Measurements from ENCODE around the gene RUNDC3A. TPM values are rescaled to one million over a fixed set of nuclear protein-coding genes. Genes with fewer than 3 reads are reported as not detected.
A peak's percentile ranks its signal among the peaks of the same experiment; 100 is the strongest.

The RUNDC3A gene
- total RNA-seq, 1 donor from 2014 or later = 2.0 TPM

- Histone ChIP-seq H3K4me1 (ENCODE audit: insufficient read depth, low read length) (no peaks in the 10 kb centered on the region), H3K36me3 (ENCODE audit: insufficient read depth, low read length) (no peaks in the 10 kb centered on the region), H3K4me3 (ENCODE audit: insufficient read depth, low read depth, low read length) (no peak overlapping the region), H3K79me2 (ENCODE audit: insufficient read depth, low read length) (no peaks in the 10 kb centered on the region), H3K9me3 (ENCODE audit: insufficient read depth, low read depth, low read length) (no peaks in the 10 kb centered on the region), H2AFZ (ENCODE audit: low read depth, low read length) (no peak overlapping the region), H4K20me1 (ENCODE audit: insufficient read depth, low read length) (no peaks in the 10 kb centered on the region), H3K4me2 (ENCODE audit: low read length) (no peak overlapping the region), H3K27me3 (ENCODE audit: insufficient read depth, low read length) (peaks cover 3% of the 10 kb centered on the region), H3K9ac (ENCODE audit: low read length) (no peak overlapping the region), H3K27ac (ENCODE audit: low read depth, low read length) (no peak overlapping the region)
- peak; percentile 16 for DNase-seq (ENCODE audit: low read depth)
- Mint-ChIP-seq H3K9me3 (ENCODE audit: unreplicated experiment) (no peaks in the 10 kb centered on the region), H3K36me3 (ENCODE audit: low read depth, unreplicated experiment) (no peaks in the 10 kb centered on the region), H3K4me1 (ENCODE audit: low read depth, unreplicated experiment) (peaks cover 2% of the 10 kb centered on the region), H3K27me3 (ENCODE audit: low read depth, unreplicated experiment) (peaks cover 9% of the 10 kb centered on the region), H3K4me3 (ENCODE audit: unreplicated experiment) (no peak overlapping the region), H3K27ac (ENCODE audit: unreplicated experiment) (no peak overlapping the region)
- TF ChIP-seq EZH2 (IDR thresholded peaks at IDR 0.05; ENCODE audit: insufficient read depth, low read length) = no peak
- TF ChIP-seq CTCF (IDR thresholded peaks at IDR 0.05; ENCODE audit: insufficient read depth, low read depth, low read length) = peak; percentile 83
- no peak for FAIRE-seq
These were observed 22.9 kb downstream of the RUNDC3A start for GRCh38 chr17:44331249-44331760.

GRCh38 chr17:44333371-44333770, 25.0 kb downstream of the RUNDC3A start:
- peaks cover 15% of the 10 kb centered on the region for H3K27me3 Mint-ChIP-seq (ENCODE audit: low read depth, unreplicated experiment)
- H3K27ac ChIP-seq (ENCODE audit: low read depth, low read length) = no peak overlapping the region
- H3K4me3 Mint-ChIP-seq (ENCODE audit: unreplicated experiment) = no peak overlapping the region
- DNase-seq (ENCODE audit: low read depth) = no peak
- peaks cover 3% of the 10 kb centered on the region for H3K27me3 ChIP-seq (ENCODE audit: insufficient read depth, low read length)
- H3K79me2 ChIP-seq (ENCODE audit: insufficient read depth, low read length) = no peaks in the 10 kb centered on the region
- H3K27ac Mint-ChIP-seq (ENCODE audit: unreplicated experiment) = no peak overlapping the region
- H3K9me3 Mint-ChIP-seq (ENCODE audit: unreplicated experiment) = no peaks in the 10 kb centered on the region
- H3K4me2 ChIP-seq (ENCODE audit: low read length) = no peak overlapping the region
- no peaks in the 10 kb centered on the region for H3K9me3 ChIP-seq (ENCODE audit: insufficient read depth, low read depth, low read length)
- H3K36me3 Mint-ChIP-seq (ENCODE audit: low read depth, unreplicated experiment) = no peaks in the 10 kb centered on the region
- no peak for FAIRE-seq
- no peaks in the 10 kb centered on the region for H4K20me1 ChIP-seq (ENCODE audit: insufficient read depth, low read length)
- H3K4me1 ChIP-seq (ENCODE audit: insufficient read depth, low read length) = no peaks in the 10 kb centered on the region
- TF ChIP-seq EZH2 (IDR thresholded peaks at IDR 0.05; ENCODE audit: insufficient read depth, low read length) (no peak), CTCF (IDR thresholded peaks at IDR 0.05; ENCODE audit: insufficient read depth, low read depth, low read length) (no peak)
- H3K4me1 Mint-ChIP-seq (ENCODE audit: low read depth, unreplicated experiment) = no peaks in the 10 kb centered on the region
- H3K9ac ChIP-seq (ENCODE audit: low read length) = no peak overlapping the region
- H3K4me3 ChIP-seq (ENCODE audit: insufficient read depth, low read depth, low read length) = no peak overlapping the region
- H3K36me3 ChIP-seq (ENCODE audit: insufficient read depth, low read length) = no peaks in the 10 kb centered on the region
- no peak overlapping the region for H2AFZ ChIP-seq (ENCODE audit: low read depth, low read length)

GRCh38 chr17:44334315-44334714, 25.9 kb downstream of the RUNDC3A start:
- Mint-ChIP-seq H3K27ac (ENCODE audit: unreplicated experiment) (no peak overlapping the region), H3K4me1 (ENCODE audit: low read depth, unreplicated experiment) (no peaks in the 10 kb centered on the region), H3K27me3 (ENCODE audit: low read depth, unreplicated experiment) (peaks cover 15% of the 10 kb centered on the region), H3K4me3 (ENCODE audit: unreplicated experiment) (no peak overlapping the region), H3K9me3 (ENCODE audit: unreplicated experiment) (no peaks in the 10 kb centered on the region), H3K36me3 (ENCODE audit: low read depth, unreplicated experiment) (no peaks in the 10 kb centered on the region)
- FAIRE-seq = no peak
- H3K79me2 ChIP-seq (ENCODE audit: insufficient read depth, low read length) = no peaks in the 10 kb centered on the region
- H3K4me1 ChIP-seq (ENCODE audit: insufficient read depth, low read length) = no peaks in the 10 kb centered on the region
- no peaks in the 10 kb centered on the region for H3K36me3 ChIP-seq (ENCODE audit: insufficient read depth, low read length)
- no peaks in the 10 kb centered on the region for H3K9me3 ChIP-seq (ENCODE audit: insufficient read depth, low read depth, low read length)
- TF ChIP-seq EZH2 (IDR thresholded peaks at IDR 0.05; ENCODE audit: insufficient read depth, low read length) = no peak
- no peak for TF ChIP-seq CTCF (IDR thresholded peaks at IDR 0.05; ENCODE audit: insufficient read depth, low read depth, low read length)
- no peak overlapping the region for H2AFZ ChIP-seq (ENCODE audit: low read depth, low read length)
- no peak overlapping the region for H3K4me2 ChIP-seq (ENCODE audit: low read length)
- H3K27me3 ChIP-seq (ENCODE audit: insufficient read depth, low read length) = peaks cover 3% of the 10 kb centered on the region
- H4K20me1 ChIP-seq (ENCODE audit: insufficient read depth, low read length) = no peaks in the 10 kb centered on the region
- H3K4me3 ChIP-seq (ENCODE audit: insufficient read depth, low read depth, low read length) = no peak overlapping the region
- no peak overlapping the region for H3K9ac ChIP-seq (ENCODE audit: low read length)
- no peak overlapping the region for H3K27ac ChIP-seq (ENCODE audit: low read depth, low read length)
- DNase-seq (ENCODE audit: low read depth) = no peak

Data from astrocyte (in vitro differentiated cells and primary cell).